ENCODE measurements around the gene SYNPO2L.

SYNPO2L gene

DNA sequence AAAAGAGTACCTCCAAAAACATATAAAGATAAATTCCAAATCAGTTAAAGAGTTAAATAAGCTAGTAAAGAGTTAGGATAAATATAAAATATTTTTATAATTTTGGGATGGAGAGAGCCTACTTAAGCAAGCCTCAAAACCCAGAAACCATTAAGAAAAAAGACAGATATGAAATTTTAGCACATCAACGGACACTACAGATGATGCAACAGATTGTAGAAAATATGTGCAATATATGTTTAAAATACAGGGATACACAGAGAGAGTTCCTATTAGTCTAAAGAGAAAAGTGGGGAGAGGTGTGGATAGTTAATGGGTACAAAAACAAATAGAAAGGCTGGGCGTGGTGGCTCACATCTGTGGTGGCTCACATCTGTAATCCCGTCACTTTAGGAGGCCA lies 41.1 kb downstream of the SYNPO2L start:
- no peak for DNase-seq

GRCh38 chr10:73609116-73609515 lies 46.7 kb downstream of the SYNPO2L start:
- DNase-seq = no peak

DNA sequence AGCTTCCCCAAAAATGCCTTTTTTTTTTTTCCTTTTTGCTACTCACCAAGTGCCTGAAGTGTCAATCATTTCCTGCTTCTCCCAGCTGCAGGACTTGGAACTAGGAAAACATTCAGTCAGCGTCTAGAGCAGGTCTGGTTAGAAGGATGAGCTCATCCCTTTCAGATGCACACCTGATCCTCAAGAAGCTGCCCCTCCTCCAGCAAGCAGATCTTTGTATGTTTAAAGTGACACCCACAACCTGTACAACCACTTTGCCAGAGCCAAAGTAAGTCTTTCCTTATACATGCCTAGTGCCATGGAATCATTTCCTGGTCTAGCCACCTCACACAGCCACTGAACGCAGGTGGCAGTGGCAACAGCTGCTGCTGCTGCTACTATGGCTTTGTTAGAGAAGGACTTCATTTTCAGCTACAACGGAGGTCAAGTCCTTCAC lies 54.3 kb downstream of the SYNPO2L start:
- no peak for DNase-seq

GRCh38 chr10:73597346-73597745 lies 58.5 kb downstream of the SYNPO2L start:
- DNase-seq = no peak
